Astrocyte of the cerebellum (primary cell): ENCODE data around the gene FAM193B.

Experiments
- DNase-seq: peaks from one replicate; pipeline ENCODE4 v3.0.0-alpha.2; 2011; ENCODE audit warnings: low read depth
- H3K4me3 ChIP-seq: 2 replicates; pipeline ENCODE4 v1.5.1; 2011; ENCODE audit warnings: mild to moderate bottlenecking, low read depth, low read length, moderate library complexity
- in situ Hi-C: cut with HindIII; loops from 2 replicates; pipeline ENCODE4 v1.10.0; 2017; ENCODE audit warnings: low sequenced_read_pairs
- TF ChIP-seq, protein P1 (sequence below): IDR thresholded peaks from 2 replicates; pipeline ENCODE4 v1.5.1; 2012; ENCODE audit warnings: low read length, low read depth, moderate library complexity, mild to moderate bottlenecking; ENCODE audit errors: missing control alignments

The FAM193B gene

DNA sequence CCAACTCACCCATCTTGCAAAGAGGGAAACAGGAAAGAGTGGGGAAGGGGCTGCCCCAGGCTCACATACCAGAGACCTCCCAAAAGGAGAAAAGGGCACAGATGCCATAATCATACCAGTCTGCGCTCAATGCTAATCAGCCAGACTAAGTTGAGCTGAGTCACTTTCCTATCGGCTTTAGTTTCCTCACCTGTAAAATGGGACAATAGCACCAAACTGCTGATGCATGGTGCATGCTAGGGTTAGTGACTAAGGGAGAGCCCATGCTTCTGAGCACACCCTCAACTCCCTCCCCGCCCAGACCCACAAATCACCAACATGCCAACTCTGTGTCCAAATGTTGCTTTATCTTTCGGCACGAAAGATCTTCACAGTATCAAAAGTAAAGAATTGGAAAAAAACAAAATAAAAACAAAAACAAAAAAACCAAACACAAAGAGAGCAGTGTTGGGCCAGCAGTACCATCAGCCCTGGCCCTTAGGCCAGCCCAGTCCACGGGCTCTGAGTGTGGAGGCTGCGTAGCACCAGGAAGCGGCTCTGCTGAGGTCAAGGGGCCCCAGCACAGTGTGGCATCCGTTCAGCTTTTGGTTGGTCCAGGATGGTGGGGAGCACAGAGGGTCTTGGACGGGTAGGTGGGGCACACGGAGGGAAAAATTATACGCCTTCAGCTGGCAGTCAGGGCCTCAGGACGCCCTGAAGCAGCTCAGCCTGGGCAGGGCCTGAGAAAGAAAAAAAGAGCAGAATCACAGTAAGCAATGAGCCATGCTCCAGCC lies 34.7 kb downstream of the FAM193B start:
- in situ Hi-C loops: no loop called here
- H3K4me3 ChIP-seq: no peak overlapping the region
- TF ChIP-seq, protein P1, sequence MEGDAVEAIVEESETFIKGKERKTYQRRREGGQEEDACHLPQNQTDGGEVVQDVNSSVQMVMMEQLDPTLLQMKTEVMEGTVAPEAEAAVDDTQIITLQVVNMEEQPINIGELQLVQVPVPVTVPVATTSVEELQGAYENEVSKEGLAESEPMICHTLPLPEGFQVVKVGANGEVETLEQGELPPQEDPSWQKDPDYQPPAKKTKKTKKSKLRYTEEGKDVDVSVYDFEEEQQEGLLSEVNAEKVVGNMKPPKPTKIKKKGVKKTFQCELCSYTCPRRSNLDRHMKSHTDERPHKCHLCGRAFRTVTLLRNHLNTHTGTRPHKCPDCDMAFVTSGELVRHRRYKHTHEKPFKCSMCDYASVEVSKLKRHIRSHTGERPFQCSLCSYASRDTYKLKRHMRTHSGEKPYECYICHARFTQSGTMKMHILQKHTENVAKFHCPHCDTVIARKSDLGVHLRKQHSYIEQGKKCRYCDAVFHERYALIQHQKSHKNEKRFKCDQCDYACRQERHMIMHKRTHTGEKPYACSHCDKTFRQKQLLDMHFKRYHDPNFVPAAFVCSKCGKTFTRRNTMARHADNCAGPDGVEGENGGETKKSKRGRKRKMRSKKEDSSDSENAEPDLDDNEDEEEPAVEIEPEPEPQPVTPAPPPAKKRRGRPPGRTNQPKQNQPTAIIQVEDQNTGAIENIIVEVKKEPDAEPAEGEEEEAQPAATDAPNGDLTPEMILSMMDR: no peak
- DNase-seq: no peak

DNA sequence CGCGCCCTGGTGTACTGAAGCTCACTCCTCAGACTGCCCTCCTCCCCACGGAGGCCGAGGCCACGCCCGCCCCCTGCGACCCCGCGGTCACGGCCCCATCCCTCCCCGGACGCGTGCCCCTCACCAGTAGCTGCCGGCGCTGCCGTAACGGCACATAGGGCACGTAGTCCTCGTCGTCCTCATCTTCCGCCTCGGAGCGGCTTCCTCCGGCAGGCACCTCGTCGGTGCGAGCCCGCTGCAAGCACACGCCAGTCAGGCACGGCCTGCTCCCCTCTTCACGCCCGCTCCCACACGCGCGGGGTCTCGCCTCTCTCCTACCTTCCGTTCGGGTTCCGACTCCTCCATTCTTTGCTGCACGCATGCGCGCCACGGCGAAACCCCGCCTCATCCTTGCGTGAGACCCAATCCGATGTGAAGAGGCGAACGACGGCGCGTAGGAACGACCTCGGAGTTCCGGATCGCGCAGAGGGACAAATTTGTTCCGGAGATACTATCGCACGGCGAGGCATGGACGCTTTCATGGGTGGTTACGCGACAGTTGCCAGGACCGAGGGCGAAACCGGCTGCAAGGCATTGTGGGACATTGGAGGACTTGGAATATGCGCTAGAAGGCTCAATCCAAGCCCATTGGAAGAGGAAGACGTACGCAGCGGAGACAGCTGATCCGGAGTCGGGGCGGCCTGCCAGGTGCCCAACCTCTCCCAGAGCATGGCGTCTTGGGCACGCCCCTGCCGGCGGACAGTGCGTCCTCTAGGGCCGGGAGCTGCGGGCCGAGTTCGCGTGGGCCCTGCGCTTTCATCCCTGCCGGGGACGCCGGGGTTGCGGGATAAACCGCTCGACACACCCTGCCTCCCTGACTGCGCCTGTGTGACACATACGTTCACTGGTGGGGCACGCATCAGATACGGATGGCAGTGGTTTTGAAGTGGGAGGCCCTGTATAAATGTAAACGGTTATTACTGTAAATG lies 37.5 kb downstream of the FAM193B start, which contains the start of gene DDX41:
Gene DDX41, minus strand, starts transcription at position 361 of the 968 bp plus-strand sequence. Its CDS starts 16 bp downstream, at position 345.
- peak within 1 kb of the TSS; percentile 98 for H3K4me3 ChIP-seq
- peak; percentile 97 for DNase-seq
- in situ Hi-C loops: no loop called here
- TF ChIP-seq, protein P1: no peak

DNA sequence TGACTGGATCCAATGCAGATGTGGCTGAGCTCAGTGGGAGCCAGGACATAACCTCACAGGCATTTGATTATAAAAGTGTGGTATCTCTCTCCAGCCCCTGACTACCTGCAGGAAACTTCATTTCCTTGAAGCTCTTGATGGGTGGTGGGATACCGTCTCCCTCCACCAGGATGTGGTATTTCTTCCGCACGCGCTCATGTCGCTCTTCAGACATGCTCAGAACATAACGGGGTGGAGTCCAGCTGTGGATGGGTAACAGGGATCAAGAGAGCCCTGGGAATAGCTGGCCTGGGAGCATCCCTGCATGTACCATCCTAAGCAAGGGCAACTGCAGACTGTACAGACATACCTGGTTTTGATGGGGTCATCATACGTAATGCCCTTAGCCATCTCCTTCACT lies 38.8 kb downstream of the FAM193B start:
- in situ Hi-C loops: no loop called here
- no peak for DNase-seq
- TF ChIP-seq, protein P1: no peak
- H3K4me3 ChIP-seq: peak overlapping the region; percentile 98

DNA sequence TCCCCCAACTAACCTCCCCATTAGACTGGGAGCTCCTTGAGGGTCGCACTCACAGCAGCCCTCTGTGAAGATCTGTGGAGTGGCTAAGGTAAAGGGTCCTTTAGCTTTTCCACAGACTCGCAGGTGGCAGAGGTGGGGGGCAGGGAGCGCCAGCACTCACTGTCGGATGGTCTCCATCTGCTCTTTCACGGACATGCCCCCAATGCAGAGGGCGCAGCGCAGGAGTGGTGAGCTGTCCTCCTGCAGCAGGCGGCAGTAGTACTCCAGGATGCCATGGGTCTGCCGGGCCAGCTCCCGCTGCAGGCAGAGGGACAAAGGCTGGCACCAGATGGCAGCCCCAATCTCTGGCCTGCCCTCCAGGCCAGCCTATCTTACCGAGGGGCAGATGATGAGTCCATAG lies 39.8 kb downstream of the FAM193B start:
- no peak overlapping the region for H3K4me3 ChIP-seq
- DNase-seq: no peak
- TF ChIP-seq, protein P1: no peak
- in situ Hi-C loops: no loop called here

- no peak for DNase-seq
- no peak overlapping the region for H3K4me3 ChIP-seq
- in situ Hi-C loops: no loop called here
- TF ChIP-seq, protein P1: no peak
These were observed 40.9 kb downstream of the FAM193B start for GRCh38 chr5:177513500-177513899.

DNA sequence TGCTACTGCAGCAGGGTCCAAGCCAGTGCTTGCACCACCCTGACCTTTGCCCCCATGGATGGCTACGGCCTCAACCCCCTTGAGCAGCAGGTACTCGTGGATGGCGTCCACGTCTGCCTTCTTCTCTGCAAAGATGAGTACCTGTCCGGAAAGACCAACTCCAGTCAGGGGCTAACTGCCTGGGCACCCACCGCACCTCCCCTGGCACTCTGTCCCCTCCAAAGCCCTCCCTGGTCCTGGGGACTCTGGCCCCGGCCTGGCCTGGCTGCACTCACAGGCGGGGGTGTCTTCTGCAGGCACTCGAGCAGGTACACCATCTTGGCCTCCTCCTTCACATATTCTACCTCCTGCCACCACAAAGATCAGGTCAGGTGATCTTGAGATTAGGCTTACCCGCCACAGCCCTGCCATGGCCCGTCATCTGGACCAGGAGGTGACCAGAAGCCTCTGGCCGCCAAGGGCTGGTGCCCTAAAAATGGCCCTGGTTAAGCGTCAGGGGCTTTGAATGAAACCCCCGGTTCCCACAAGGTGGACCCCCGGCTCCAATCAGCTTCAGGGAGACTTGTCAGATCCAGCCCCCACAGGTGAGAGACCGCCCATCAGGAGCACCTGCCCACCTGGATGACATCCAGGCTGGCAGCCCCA lies 41.5 kb downstream of the FAM193B start:
- H3K4me3 ChIP-seq: no peak overlapping the region
- TF ChIP-seq, protein P1: no peak
- no peak for DNase-seq
- in situ Hi-C loops: no loop called here
